Naive thymus-derived CD4-positive, alpha-beta T cell (primary cell): Measurements from ENCODE around the gene GMEB1. TPM values are rescaled to one million over a fixed set of nuclear protein-coding genes. Genes with fewer than 3 reads are reported as not detected.
A peak's percentile ranks its signal among the peaks of the same experiment; 100 is the strongest.
"Not testable (repeated sequence)": the region's sequence is repeated elsewhere in the genome, so short reads cannot be mapped to it uniquely, and the experiment has no call there.

Experiments used
- ATAC-seq: fragments of 150-1000 bp; cut with Tn5 transposase; 2 replicates; pipeline ENCODE4 v1.10.0; 2021; ENCODE audit warnings: mild to moderate bottlenecking, moderate library complexity
- CTCF ChIA-PET: fragments of 350-600 bp; sonication (Branson Sonifier 250); formaldehyde crosslinking; loops from one replicate; lab custom pipeline; 2021; ENCODE audit warnings: antibody characterized with exemption; lab: Charles Lee
- POLR2A ChIA-PET: fragments of 350-600 bp; sonication (Branson Sonifier 250); formaldehyde crosslinking; loops from one replicate; lab custom pipeline; 2021; ENCODE audit warnings: antibody characterized with exemption, inconsistent platforms; lab: Charles Lee
- DNase-seq, 9 donors: peaks; one replicate each; pipeline versions ENCODE4 v3.0.0 to v3.0.0-alpha.2; 2020 to 2022; ENCODE audit warnings: mixed read lengths in 1 of 9
- H3K27ac ChIP-seq: one replicate; pipeline ENCODE4 v1.7.0; 2013; ENCODE audit warnings: mild to moderate bottlenecking, low read depth, low read length, moderate library complexity
- H3K27me3 ChIP-seq, 2 donors: one replicate each; pipeline ENCODE4 v1.7.0; 2013; ENCODE audit warnings: low read length in 2 of 2, mild to moderate bottlenecking in 2 of 2, moderate library complexity in 2 of 2; ENCODE audit not compliant: control insufficient read depth in 2 of 2, insufficient read depth in 2 of 2
- H3K36me3 ChIP-seq, 3 experiments: 1 replicate in 2 of 3; 2 replicates in 1 of 3; pipeline ENCODE4 v1.7.0; 2013; ENCODE audit warnings: low read length in 3 of 3, mild to moderate bottlenecking in 3 of 3, moderate library complexity in 1 of 3; ENCODE audit not compliant: insufficient read depth in 3 of 3, control insufficient read depth in 2 of 3
- H3K4me1 ChIP-seq, 2 donors: one replicate each; pipeline ENCODE4 v1.7.0; 2013; ENCODE audit warnings: low read length in 2 of 2, mild to moderate bottlenecking in 2 of 2, moderate library complexity in 1 of 2; ENCODE audit not compliant: control insufficient read depth in 2 of 2, insufficient read depth in 2 of 2
- H3K4me3 ChIP-seq: 2 replicates; pipeline ENCODE4 v1.7.0; 2013; ENCODE audit warnings: mild to moderate bottlenecking, low read length
- H3K9me3 ChIP-seq, 3 experiments: 1 replicate in 2 of 3; 2 replicates in 1 of 3; pipeline ENCODE4 v1.7.0; 2013; ENCODE audit warnings: low read length in 3 of 3; ENCODE audit not compliant: control insufficient read depth in 2 of 3
- H3K27ac Mint-ChIP-seq, 9 donors: one replicate each; pipeline ENCODE4 v1.8.0; 2020 to 2022; ENCODE audit warnings: mixed read lengths in 9 of 9, mild to moderate bottlenecking in 8 of 9, moderate library complexity in 5 of 9, inconsistent platforms in 2 of 9
- H3K27me3 Mint-ChIP-seq, 5 donors: one replicate each; pipeline ENCODE4 v1.8.0; 2021 to 2022; ENCODE audit warnings: mixed read lengths in 5 of 5, mild to moderate bottlenecking in 1 of 5
- H3K36me3 Mint-ChIP-seq, 5 donors: one replicate each; pipeline ENCODE4 v1.8.0; 2020 to 2022; ENCODE audit warnings: mixed read lengths in 5 of 5, mild to moderate bottlenecking in 3 of 5, inconsistent platforms in 1 of 5
- H3K4me1 Mint-ChIP-seq, 7 donors: one replicate each; pipeline ENCODE4 v1.8.0; 2020 to 2022; ENCODE audit warnings: mixed read lengths in 7 of 7, mild to moderate bottlenecking in 3 of 7, inconsistent platforms in 1 of 7
- H3K4me3 Mint-ChIP-seq, 10 donors: one replicate each; pipeline ENCODE4 v1.8.0; 2020 to 2022; ENCODE audit warnings: mild to moderate bottlenecking in 10 of 10, mixed read lengths in 10 of 10, moderate library complexity in 6 of 10, inconsistent platforms in 2 of 10
- H3K9me3 Mint-ChIP-seq, 11 donors: one replicate each; pipeline ENCODE4 v1.8.0; 2020 to 2022; ENCODE audit warnings: mixed read lengths in 11 of 11, mild to moderate bottlenecking in 4 of 11, inconsistent platforms in 1 of 11, moderate library complexity in 1 of 11
- intact Hi-C, 2 donors: fragments of 100-400 bp; cut with micrococcal nuclease; formaldehyde crosslinking; loops; one replicate each; pipeline ENCODE4 v1.15.1; 2023
- polyA plus RNA-seq, 2 donors: library from polyadenylated mRNA; unstranded; fragments of 300-500 nt; fragmentation: Illumina TruSeq; gene quantifications; one replicate each; pipeline ENCODE4 v1.2.3, GENCODE V29; 2021
- total RNA-seq, 6 experiments: library from RNA in 5 of 6; stranded (reverse) in 5 of 6; gene quantifications; 1 replicate in 5 of 6; 2 replicates in 1 of 6; pipeline ENCODE4 v1.2.3 and lab custom pipeline; 2021 to 2026

GMEB1 gene
- total and polyA plus RNA-seq, 7 experiments from 2014 or later = 11.2 to 26.7 (median 18.4) TPM

DNA sequence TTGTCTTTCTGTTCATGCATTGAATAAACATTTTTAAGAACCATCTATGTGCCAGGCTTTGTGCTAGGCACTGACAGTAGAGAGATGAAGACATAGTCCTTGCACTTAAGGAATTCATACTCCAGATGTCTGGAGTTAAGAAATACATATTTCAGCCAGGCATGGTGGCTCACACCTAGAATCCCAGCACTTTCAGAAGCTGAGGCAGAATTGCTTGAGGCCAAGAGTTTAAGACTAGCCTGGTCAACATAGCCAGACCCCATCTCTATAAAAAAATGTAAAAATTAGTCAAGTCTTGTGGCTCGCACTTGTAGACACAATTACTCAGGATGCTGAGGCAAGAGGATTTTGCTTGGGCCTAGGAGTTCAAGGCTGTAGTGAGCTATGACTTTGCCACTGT lies 49.6 kb downstream of the GMEB1 start:
- Histone ChIP-seq H3K36me3 (peaks cover 0 to 19% (median 0%) of the 10 kb centered on the region in 3 experiments), H3K4me3 (no peak overlapping the region), H3K27ac (no peak overlapping the region), H3K27me3 (no peaks in the 10 kb centered on the region), H3K4me1 (no peaks in the 10 kb centered on the region), H3K9me3 (no peaks in the 10 kb centered on the region)
- ChIA-PET CTCF (no interaction called here), POLR2A (interaction anchor here (0.7 to 1.5 kb wide), 4 partner anchors 18 to 69 kb away, joined by 3 to 7 read pairs (median 3); partner anchors contain the start of genes RNU11 and YTHDF2)
- Mint-ChIP-seq H3K9me3 (no peaks in the 10 kb centered on the region), H3K4me3 (no peak overlapping the region), H3K27me3 (no peaks in the 10 kb centered on the region), H3K4me1 (peaks cover 0 to 5% (median 0%) of the 10 kb centered on the region in 7 donors), H3K36me3 (peaks cover 5 to 20% (median 15%) of the 10 kb centered on the region in 5 donors), H3K27ac (peak overlapping the region in 2 of 9 donors; percentile 22 to 56)
- intact Hi-C loops = no loop called here
- no peak for ATAC-seq
- no peak for DNase-seq

DNA sequence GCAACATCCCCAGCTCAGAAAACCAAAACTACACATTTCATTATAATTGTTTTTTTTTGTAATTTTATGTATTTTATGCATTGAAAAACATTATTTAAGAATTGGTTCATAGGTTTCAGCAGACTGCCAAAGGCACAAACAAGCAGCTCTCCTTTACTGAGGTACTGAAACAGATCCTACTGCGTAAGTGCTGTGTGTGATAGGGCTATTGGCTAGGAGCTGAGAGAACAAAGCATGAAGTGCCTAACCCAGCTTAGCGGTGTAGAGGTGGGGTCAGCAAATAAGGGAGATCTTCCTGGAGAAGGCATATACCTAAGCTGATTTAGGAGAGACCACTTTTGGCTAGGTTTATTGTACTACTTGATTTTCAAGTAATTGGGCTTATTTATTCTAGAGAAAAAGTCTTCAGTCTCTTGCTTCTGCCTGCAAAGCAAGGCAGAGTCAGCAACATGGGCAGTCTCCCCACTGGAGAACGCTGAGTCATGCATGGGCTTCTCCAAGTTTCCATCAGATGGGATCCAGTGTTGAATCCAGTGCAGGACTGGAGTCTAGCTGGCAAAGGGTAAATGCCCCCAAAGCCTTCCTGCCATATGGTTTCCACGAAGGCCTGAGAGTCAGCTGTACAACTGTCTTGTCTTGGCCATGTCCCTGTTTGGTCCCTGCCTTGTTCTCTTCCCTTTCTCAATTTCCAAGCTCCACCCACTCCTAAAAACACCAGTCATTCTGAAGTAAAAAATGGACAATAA lies 50.2 kb downstream of the GMEB1 start:
- no peak for ATAC-seq
- no peak overlapping the region for H3K27ac ChIP-seq
- H3K9me3 ChIP-seq = no peaks in the 10 kb centered on the region
- no peak overlapping the region for H3K4me3 ChIP-seq
- peaks cover 0 to 13% (median 0%) of the 10 kb centered on the region in 3 experiments for H3K36me3 ChIP-seq
- Mint-ChIP-seq H3K36me3 (peaks cover 5 to 16% (median 9%) of the 10 kb centered on the region in 5 donors), H3K4me3 (no peak overlapping the region), H3K4me1 (peaks cover 0 to 5% (median 0%) of the 10 kb centered on the region in 7 donors), H3K27ac (peak overlapping the region in 5 of 9 donors; percentile 9 to 76 (median 64)), H3K9me3 (no peaks in the 10 kb centered on the region), H3K27me3 (no peaks in the 10 kb centered on the region)
- H3K4me1 ChIP-seq = no peaks in the 10 kb centered on the region
- intact Hi-C loops = no loop called here
- H3K27me3 ChIP-seq = no peaks in the 10 kb centered on the region
- ChIA-PET CTCF (interaction anchor here (0.6 kb wide), 1 partner anchor 76 kb away, joined by 3 read pairs; the partner anchor contains the start of gene TAF12), POLR2A (interaction anchor here (0.7 to 1.5 kb wide), 4 partner anchors 18 to 70 kb away, joined by 3 to 7 read pairs (median 3); partner anchors contain the start of genes RNU11 and YTHDF2)
- DNase-seq = no peak

DNA sequence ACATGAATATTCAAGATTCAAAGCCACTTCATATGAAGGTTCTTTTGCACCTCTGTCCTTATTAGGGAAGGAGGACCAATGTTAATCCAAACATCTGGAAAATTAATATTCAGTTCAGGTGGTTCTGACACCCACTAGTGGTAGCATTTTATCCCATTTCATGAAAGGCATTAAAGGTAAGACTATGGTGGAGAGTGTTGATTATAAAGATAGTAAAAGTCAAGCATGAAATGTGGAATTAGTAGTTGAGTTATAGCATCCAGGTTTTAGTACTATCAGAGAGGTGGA lies 50.7 kb downstream of the GMEB1 start:
- Histone ChIP-seq H3K27ac (no peak overlapping the region), H3K4me3 (no peak overlapping the region), H3K27me3 (no peaks in the 10 kb centered on the region), H3K9me3 (no peaks in the 10 kb centered on the region), H3K36me3 (peaks cover 0 to 8% (median 0%) of the 10 kb centered on the region in 3 experiments), H3K4me1 (no peaks in the 10 kb centered on the region)
- ChIA-PET POLR2A (interaction anchor here (1.3 to 1.5 kb wide), 3 partner anchors 17 to 71 kb away, joined by 3 to 7 read pairs (median 3); partner anchors contain the start of genes RNU11 and YTHDF2), CTCF (interaction anchor here (0.6 kb wide), 1 partner anchor 76 kb away, joined by 3 read pairs; the partner anchor contains the start of gene TAF12)
- intact Hi-C loops = no loop called here
- peaks cover 0 to 5% (median 0%) of the 10 kb centered on the region in 7 donors for H3K4me1 Mint-ChIP-seq
- no peaks in the 10 kb centered on the region for H3K27me3 Mint-ChIP-seq
- H3K9me3 Mint-ChIP-seq = no peaks in the 10 kb centered on the region
- H3K27ac Mint-ChIP-seq = peak overlapping the region in 4 of 9 donors; percentile 9 to 22 (median 14)
- no peak for DNase-seq
- H3K36me3 Mint-ChIP-seq = peaks cover 3 to 11% (median 7%) of the 10 kb centered on the region in 5 donors
- ATAC-seq = no peak
- no peak overlapping the region for H3K4me3 Mint-ChIP-seq

DNA sequence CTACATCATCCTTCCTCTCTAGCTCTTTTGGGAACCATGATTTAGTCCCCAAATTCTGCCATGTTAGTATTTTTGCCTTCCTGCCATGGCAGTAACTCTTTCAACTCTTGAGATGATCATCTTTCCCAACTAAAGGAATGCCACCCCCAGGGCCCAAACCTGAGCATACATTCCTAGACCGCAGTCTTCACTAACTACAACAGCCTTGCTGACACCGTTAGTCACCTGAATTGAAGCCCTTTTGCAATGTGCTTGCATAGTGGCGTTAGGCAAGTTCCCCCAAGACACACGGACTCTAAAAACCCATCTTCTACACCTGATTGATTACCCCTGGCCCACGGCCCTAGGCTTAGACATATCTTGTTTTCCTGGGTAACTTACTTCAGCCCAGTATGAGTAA lies 51.8 kb downstream of the GMEB1 start:
- ATAC-seq = no peak
- H3K27ac Mint-ChIP-seq = peak overlapping the region in 2 of 9 donors; percentile 3 to 68
- H3K4me3 ChIP-seq = no peak overlapping the region

DNA sequence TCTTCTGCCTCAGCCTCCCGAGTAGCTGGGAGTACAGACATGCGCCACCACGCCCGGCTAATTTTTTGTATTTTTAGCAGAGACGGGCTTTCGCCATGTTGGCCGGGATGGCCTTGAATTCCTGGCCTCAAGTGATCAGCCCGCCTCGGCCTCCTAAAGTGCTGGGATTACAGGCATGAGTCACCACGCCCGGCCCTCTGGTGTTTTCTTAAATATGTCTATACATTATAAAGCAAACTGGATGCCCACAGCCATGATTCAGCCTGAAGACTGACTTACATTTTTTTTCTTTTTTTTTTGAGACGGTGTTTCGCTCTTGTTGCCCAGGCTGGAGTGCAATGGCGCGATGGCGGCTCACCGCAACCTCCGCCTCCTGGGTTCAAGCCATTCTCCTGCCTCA lies 53.3 kb downstream of the GMEB1 start:
- H3K4me3 ChIP-seq, H3K27me3 ChIP-seq, H3K4me1 Mint-ChIP-seq, CTCF ChIA-PET, H3K9me3 Mint-ChIP-seq, POLR2A ChIA-PET, ATAC-seq, DNase-seq, H3K27me3 Mint-ChIP-seq, H3K36me3 ChIP-seq, H3K4me1 ChIP-seq, H3K36me3 Mint-ChIP-seq, H3K27ac ChIP-seq, H3K4me3 Mint-ChIP-seq, H3K27ac Mint-ChIP-seq, intact Hi-C loops, H3K9me3 ChIP-seq: not testable (repeated sequence)

More for the DNA sequence above, 51.8 kb downstream of the GMEB1 start:
- no peak for DNase-seq
- Mint-ChIP-seq H3K4me3 (no peak overlapping the region), H3K36me3 (peaks cover 0 to 4% (median 0%) of the 10 kb centered on the region in 5 donors), H3K27me3 (peaks cover 0 to 2% (median 0%) of the 10 kb centered on the region in 5 donors), H3K9me3 (no peaks in the 10 kb centered on the region), H3K4me1 (peaks cover 0 to 5% (median 0%) of the 10 kb centered on the region in 7 donors)
- CTCF ChIA-PET = no interaction called here
- Histone ChIP-seq H3K36me3 (no peaks in the 10 kb centered on the region), H3K27me3 (no peaks in the 10 kb centered on the region), H3K4me1 (no peaks in the 10 kb centered on the region), H3K27ac (no peak overlapping the region), H3K9me3 (no peaks in the 10 kb centered on the region)
- intact Hi-C loops = no loop called here
- POLR2A ChIA-PET = no interaction called here

DNA sequence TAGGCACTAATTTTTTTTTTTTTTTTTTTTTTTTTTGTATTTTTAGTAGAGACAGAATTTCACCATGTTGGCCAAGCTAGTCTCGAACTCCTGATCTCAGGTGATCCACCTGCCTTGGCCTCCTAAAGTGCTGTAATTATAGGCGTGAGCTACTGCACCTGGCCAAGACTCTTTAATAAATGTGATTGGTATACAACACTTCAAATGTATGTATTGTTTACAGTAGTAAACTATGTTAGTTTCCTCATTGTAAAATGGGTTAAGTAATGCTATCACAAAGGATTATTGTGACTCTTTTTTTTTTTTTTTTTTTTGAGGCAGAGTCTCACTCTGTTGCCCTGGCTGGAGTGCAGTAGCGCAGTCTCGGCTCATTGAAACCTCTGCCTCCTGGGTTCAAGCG lies 56.8 kb downstream of the GMEB1 start:
- H3K4me1 ChIP-seq, H3K27ac ChIP-seq, H3K27me3 ChIP-seq, H3K4me1 Mint-ChIP-seq, H3K9me3 Mint-ChIP-seq, H3K4me3 ChIP-seq, DNase-seq, ATAC-seq, H3K36me3 Mint-ChIP-seq, H3K27ac Mint-ChIP-seq, H3K36me3 ChIP-seq, intact Hi-C loops, H3K27me3 Mint-ChIP-seq, CTCF ChIA-PET, H3K9me3 ChIP-seq, H3K4me3 Mint-ChIP-seq: not testable (repeated sequence)
- POLR2A ChIA-PET = interaction anchor here (0.6 to 1.6 kb wide), 3 partner anchors 11 to 77 kb away, joined by 3 to 6 read pairs (median 4); partner anchors contain the start of genes RNU11 and YTHDF2
